ENCODE results near the gene ROMO1.
"Not testable (repeated sequence)": the region's sequence is repeated elsewhere in the genome, so short reads cannot be mapped to it uniquely, and the experiment has no call there.

ROMO1 gene

GRCh38 chr20:35680452-35681183 lies 18.6 kb upstream of the ROMO1 start:
- DNase-seq (ENCODE audit: low read depth in 2 of 2) = no peak

- DNase-seq (ENCODE audit: low read depth in 2 of 2) = no peak
Measured at GRCh38 chr20:35681960-35682359, 17.2 kb upstream of the ROMO1 start.

- DNase-seq (ENCODE audit: low read depth in 2 of 2) = not testable (repeated sequence)
Measured at GRCh38 chr20:35685368-35685767, 13.8 kb upstream of the ROMO1 start.

DNA sequence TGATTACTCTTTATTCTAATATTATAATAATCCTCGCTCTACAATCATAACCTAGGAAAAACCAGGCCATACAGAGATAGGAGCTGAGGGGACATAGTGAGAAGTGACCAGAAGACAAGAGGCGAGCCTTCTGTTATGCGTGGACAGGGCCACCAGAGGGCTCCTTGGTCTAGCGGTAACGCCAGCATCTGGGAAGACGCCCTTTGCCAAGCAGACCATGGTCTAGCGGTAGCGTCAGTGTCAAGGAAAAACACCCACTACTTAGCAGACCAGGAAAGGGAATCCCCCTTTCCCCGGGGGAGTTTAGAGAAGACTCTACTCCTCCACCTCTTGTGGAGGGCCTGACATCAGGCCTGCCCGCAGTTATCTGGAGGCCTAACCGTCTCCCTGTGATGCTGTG lies 12.3 kb upstream of the ROMO1 start:
- DNase-seq (ENCODE audit: low read depth in 2 of 2) = not testable (repeated sequence)

- no peak for DNase-seq (ENCODE audit: low read depth in 2 of 2)
Measured at GRCh38 chr20:35690265-35690664, 8.9 kb upstream of the ROMO1 start.

GRCh38 chr20:35695245-35695749 lies 3.9 kb upstream of the ROMO1 start:
- DNase-seq (ENCODE audit: low read depth in 2 of 2) = no peak

DNA sequence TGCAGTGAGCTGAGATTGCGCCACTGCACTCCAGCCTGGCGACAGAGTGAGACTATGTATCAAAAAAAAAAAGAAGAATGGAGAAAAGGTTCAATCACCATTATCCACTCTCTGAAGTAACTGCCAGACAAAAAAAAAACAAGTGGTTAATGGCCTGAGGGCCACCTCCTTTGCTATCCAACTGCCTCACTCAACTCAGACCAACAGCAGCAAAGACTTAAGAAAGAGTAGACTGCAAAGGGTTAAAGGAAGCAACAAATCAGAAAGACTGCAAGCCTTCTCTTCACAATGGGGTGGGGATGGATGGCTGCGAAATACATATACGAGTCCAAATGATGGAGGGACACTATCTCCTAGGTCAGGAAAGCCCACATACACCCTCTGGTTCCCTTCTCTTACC lies 3.2 kb upstream of the ROMO1 start:
- no peak for DNase-seq (ENCODE audit: low read depth in 2 of 2)

DNA sequence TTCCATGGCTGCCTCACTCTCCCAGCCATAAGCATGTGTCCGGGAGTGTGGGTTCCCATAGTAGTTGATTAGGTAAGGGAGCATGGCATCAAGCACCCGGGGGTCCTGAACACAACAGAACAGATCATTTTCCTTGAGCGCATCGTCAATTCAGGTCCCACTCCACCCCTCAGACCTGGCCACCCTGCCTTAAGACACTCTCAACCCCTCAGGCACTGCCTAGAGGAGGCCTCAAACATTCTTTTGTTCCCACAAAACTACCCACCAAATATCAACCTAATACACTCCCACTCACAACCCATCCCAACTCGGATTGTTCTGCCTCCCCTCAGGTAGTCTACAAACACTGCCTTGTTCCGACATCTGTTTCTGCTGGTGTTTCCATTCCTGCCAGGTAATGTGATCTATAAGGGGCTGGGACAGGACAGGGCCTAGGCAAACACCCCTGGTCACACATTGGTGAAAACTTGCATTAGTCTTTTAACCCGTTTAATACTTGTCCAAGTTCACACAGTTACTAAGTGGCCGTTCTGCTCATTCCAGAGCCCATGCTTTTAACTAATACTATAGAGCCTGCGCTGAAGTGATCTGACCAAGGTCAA lies 1.4 kb upstream of the ROMO1 start:
- DNase-seq (ENCODE audit: low read depth in 2 of 2) = no peak

DNA sequence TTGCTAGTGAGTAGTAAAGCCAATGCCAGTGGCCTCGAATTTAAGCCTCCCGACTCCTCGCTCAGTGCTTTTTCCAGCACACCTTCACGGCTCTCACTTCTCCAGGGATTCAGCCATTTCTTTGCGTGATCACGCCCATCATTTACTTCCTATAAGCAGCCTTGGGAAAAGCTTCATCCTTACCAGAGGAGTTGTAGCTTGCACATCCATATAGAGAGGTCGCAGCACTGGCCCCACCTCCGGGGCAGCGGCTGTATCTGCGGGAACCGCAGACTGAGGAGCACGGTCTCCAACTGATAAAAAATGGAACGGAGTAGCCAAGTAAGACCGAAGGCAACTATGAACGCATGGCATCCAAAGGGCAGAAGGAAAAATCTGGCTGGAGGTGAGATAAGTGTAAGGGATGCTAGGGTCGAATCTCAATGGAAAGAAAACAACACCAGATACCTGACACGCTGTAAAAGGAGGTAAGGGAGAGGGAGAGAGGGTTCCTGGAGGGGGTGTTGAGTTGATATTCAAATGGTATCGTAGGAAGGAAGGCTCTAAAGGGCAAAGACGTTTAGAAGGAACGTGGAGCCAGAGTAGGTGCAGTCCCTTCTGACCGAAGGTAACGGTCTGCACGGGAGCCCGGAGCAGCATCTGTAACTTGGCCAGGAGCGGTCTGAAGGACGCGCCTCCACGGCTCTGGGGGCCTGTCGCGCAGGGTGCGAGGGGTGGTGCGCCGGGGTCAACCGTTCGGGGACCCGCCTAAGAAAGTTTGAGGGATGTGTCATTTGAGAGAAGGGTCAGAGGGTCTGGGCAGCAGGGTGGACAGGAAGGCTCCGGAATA lies 693 bp upstream of the ROMO1 start:
- no peak for DNase-seq (ENCODE audit: low read depth in 2 of 2)

- DNase-seq (ENCODE audit: low read depth in 2 of 2) = no peak
Measured at GRCh38 chr20:35699957-35700624, 886 bp downstream of the ROMO1 start.

DNA sequence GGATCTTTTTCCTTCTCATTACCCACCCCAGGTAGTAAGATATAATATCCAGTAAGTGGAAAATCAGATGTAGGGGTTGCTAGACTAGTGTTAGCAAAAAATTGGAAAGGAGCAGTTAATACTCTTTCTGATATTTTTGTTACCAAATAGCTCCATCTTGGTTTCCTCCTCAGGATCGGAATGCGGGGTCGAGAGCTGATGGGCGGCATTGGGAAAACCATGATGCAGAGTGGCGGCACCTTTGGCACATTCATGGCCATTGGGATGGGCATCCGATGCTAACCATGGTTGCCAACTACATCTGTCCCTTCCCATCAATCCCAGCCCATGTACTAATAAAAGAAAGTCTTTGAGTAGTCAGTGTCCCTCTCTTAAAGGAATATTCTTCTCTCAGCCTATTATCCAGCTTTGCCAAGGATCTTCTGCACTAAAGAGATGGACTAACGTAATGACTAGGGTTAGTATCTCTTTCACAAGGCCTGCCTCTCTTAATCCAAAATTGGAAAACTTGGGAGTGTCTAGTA lies 1.5 kb downstream of the ROMO1 start:
- DNase-seq (ENCODE audit: low read depth in 2 of 2) = no peak

- no peak for DNase-seq (ENCODE audit: low read depth in 2 of 2)
Measured at GRCh38 chr20:35702051-35702823, 3.0 kb downstream of the ROMO1 start.

DNA sequence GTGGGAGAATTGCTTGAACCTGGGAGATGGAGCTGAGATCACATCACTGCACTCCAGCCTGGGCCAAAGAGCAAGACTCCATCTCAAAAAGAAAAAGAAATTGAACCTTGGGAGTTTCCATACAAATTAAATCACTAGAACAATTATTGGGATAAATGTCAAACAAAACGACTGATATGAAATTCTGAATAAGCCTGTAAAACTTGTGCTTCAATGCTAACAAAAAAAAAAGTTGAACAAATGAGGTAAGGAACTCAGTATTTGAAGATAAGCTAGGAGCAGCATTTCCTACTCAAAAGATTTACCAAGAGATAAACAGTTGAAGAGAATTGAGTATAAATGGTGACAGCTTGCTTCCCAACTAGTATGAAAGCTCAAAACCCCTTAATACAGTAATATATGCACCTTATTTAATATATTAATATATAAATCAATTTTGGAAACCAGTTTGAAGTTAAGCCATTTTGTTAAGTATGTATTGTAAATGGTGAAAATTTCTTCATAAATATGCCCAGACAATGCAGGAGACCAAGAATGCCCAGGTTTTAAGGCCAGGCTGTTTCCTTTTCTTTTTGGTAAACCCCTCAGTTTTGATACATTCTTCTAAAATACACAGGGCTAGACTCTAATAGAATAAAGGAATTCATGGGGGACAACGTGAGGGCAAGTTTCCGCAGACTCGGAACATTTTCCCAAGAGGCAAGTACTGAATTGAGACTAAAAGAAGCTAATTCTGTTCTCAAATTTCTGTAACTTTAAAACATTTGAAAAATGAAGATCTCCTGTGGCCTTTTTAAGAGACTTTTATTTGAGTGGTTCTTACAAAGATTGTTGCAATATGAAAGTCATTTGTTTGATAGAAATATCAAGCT lies 3.9 kb downstream of the ROMO1 start:
- no peak for DNase-seq (ENCODE audit: low read depth in 2 of 2)

- no peak for DNase-seq (ENCODE audit: low read depth in 2 of 2)
Measured at GRCh38 chr20:35704514-35705261, 5.5 kb downstream of the ROMO1 start.

DNA sequence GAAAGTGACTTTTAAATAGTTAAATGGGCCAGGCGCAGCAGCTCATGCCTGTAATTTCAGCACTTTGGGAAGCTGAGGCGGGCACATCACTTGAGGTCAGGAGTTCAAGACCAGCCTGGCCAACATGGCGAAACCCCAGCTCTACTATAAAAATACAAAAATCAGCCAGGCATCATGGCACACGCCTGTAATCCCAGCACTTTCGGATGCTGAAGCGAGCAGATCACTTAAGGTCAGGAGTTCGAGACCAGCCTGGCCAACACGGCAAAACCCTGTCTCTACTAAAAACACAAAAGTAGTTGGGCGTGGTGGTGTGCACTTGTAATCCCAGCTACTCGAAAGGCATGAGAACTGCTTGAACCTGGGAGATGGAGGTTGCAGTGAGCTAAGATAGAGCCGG lies 6.7 kb downstream of the ROMO1 start:
- DNase-seq (ENCODE audit: low read depth in 2 of 2) = not testable (repeated sequence)

- DNase-seq (ENCODE audit: low read depth in 2 of 2) = not testable (repeated sequence)
Measured at GRCh38 chr20:35706591-35707529, 7.7 kb downstream of the ROMO1 start.

DNA sequence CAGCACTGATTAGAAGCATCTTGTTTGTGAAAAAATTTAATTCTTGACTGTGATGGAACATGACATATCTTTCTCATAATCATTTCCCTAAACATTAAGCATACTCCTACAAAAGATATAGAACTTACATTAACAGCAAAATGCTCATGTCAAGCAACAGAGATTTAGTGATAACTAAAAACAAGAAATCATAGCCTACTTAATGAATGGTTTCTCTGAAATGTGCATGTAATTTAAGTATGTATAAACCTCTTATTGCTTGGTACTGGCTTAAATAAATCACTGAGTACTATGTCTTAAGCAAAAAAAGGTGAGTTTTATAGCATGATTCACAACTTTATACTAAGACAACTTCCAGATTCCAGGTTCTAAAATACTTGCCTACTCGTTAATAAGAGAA lies 9.3 kb downstream of the ROMO1 start:
- no peak for DNase-seq (ENCODE audit: low read depth in 2 of 2)

GRCh38 chr20:35709259-35709658 lies 10.1 kb downstream of the ROMO1 start:
- DNase-seq (ENCODE audit: low read depth in 2 of 2) = no peak
